HepG2 (cell line): Measurements from ENCODE around the gene CEBPA.

ENCODE experiments used
- HDAC1 ChIP-seq: sonication (generic); formaldehyde crosslinking; IDR thresholded peaks from 2 replicates; pipeline ENCODE4 v1.5.1; 2020; ENCODE audit warnings: mild to moderate bottlenecking, missing genetic modification reagents
- POLR2A ChIP-seq, 2 experiments: IDR thresholded peaks; 2 replicates each; pipeline ENCODE4 v1.6.1; 2011; ENCODE audit warnings: low read depth in 2 of 2, low read length in 2 of 2, mild to moderate bottlenecking in 1 of 2, moderate library complexity in 1 of 2; ENCODE audit not compliant: insufficient read depth in 1 of 2
- POLR2G ChIP-seq: fragments of 200-400 bp; formaldehyde crosslinking; IDR thresholded peaks from 2 replicates; pipeline ENCODE4 v1.6.1; 2018; ENCODE audit warnings: mild to moderate bottlenecking, low read depth, low read length, moderate library complexity
- RAD21 ChIP-seq: fragments of 450-650 bp; formaldehyde crosslinking; IDR thresholded peaks from 2 replicates; pipeline ENCODE4 v1.5.0; 2020; ENCODE audit warnings: mild to moderate bottlenecking
- ZNF660 ChIP-seq: sonication (generic); formaldehyde crosslinking; IDR thresholded peaks from 2 replicates; pipeline ENCODE4 v1.5.1; 2020; ENCODE audit warnings: mild to moderate bottlenecking, low read depth, missing genetic modification reagents, borderline replicate concordance
- TF ChIP-seq, protein P1 (sequence below): sonication (generic); formaldehyde crosslinking; IDR thresholded peaks from 2 replicates; pipeline ENCODE4 v1.8.1; 2023; ENCODE audit warnings: missing genetic modification reagents, inconsistent platforms, borderline replicate concordance
- TF ChIP-seq, protein P2 (sequence below): sonication (generic); formaldehyde crosslinking; conservative IDR thresholded peaks from 2 replicates; pipeline ENCODE4 v1.4.0; 2020; ENCODE audit warnings: missing genetic modification reagents
- TF ChIP-seq, protein P3 (sequence below): sonication (generic); formaldehyde crosslinking; IDR thresholded peaks from 2 replicates; pipeline ENCODE4 v1.4.0; 2020; ENCODE audit warnings: mild to moderate bottlenecking, missing genetic modification reagents

DNA sequence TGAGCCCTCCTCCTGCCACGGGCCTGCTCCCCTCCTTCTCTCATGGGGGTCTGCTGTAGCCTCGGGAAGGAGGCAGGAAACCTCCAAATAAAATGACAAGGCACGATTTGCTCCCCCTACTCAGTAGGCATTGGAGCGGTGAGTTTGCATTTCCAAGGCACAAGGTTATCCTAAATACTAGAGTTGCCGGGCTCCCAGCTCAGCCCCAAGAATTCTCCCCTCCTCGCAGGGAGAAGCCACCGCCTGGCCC, 1.5 kb downstream of the CEBPA start:
- no peak; the same call in 1 of the 2 replicates for TF ChIP-seq POLR2G
- no peak for TF ChIP-seq POLR2A (IDR thresholded peaks at IDR 0.05; ENCODE audit: insufficient read depth in 1 of 2, low read depth in 2 of 2, low read length in 2 of 2)
- TF ChIP-seq, protein P1, sequence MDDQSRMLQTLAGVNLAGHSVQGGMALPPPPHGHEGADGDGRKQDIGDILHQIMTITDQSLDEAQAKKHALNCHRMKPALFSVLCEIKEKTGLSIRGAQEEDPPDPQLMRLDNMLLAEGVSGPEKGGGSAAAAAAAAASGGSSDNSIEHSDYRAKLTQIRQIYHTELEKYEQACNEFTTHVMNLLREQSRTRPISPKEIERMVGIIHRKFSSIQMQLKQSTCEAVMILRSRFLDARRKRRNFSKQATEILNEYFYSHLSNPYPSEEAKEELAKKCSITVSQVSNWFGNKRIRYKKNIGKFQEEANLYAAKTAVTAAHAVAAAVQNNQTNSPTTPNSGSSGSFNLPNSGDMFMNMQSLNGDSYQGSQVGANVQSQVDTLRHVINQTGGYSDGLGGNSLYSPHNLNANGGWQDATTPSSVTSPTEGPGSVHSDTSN (CRISPR knock-in tag): no peak
- TF ChIP-seq, protein P2, sequence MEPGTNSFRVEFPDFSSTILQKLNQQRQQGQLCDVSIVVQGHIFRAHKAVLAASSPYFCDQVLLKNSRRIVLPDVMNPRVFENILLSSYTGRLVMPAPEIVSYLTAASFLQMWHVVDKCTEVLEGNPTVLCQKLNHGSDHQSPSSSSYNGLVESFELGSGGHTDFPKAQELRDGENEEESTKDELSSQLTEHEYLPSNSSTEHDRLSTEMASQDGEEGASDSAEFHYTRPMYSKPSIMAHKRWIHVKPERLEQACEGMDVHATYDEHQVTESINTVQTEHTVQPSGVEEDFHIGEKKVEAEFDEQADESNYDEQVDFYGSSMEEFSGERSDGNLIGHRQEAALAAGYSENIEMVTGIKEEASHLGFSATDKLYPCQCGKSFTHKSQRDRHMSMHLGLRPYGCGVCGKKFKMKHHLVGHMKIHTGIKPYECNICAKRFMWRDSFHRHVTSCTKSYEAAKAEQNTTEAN: no peak
- no peak for TF ChIP-seq HDAC1 (CRISPR knock-in tag)
- no peak for TF ChIP-seq RAD21 (CRISPR knock-in tag)
- no peak for TF ChIP-seq ZNF660 (CRISPR knock-in tag)
- TF ChIP-seq, protein P3, sequence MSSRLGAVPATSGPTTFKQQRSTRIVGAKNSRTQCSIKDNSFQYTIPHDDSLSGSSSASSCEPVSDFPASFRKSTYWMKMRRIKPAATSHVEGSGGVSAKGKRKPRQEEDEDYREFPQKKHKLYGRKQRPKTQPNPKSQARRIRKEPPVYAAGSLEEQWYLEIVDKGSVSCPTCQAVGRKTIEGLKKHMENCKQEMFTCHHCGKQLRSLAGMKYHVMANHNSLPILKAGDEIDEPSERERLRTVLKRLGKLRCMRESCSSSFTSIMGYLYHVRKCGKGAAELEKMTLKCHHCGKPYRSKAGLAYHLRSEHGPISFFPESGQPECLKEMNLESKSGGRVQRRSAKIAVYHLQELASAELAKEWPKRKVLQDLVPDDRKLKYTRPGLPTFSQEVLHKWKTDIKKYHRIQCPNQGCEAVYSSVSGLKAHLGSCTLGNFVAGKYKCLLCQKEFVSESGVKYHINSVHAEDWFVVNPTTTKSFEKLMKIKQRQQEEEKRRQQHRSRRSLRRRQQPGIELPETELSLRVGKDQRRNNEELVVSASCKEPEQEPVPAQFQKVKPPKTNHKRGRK: no peak
